Keratinocyte (primary cell): ENCODE results near the gene LRRC7.

Source experiments
- EZH2 ChIP-seq: IDR thresholded peaks from one replicate; pipeline ENCODE4 v1.6.1; 2012; ENCODE audit warnings: inconsistent platforms, mild to moderate bottlenecking, low read length, moderate library complexity
- TF ChIP-seq, protein P1 (sequence below), 3 experiments: IDR thresholded peaks in 1 of 3; conservative IDR thresholded peaks in 1 of 3; optimal IDR thresholded peaks in 1 of 3; 2 replicates in 2 of 3; 3 replicates in 1 of 3; pipeline versions ENCODE3 to v1.5.1; 2011; ENCODE audit warnings: low read length in 3 of 3, mild to moderate bottlenecking in 3 of 3, moderate library complexity in 2 of 3, control low read depth in 1 of 3, inconsistent platforms in 1 of 3; ENCODE audit not compliant: insufficient read depth in 2 of 3; ENCODE audit errors: extremely low read depth in 1 of 3

DNA sequence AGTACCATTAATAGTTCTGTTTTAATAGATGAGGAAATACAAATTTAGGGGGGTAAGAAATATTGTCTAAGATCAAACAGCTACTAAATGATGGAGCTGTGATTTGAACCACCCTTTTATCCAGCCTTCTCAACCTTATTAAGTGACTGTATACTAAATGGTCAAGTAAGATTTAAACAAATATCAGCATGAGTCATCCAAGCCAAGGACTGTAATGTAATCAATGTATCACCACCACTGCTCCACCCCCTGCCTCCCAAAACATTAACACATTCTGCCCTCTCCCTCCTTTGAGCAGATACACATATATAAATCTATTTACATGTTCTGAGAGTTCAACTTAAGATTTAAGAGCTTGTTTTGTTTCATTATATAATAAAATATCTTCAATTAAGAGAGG, 578.8 kb downstream of the LRRC7 start:
- TF ChIP-seq, protein P1, sequence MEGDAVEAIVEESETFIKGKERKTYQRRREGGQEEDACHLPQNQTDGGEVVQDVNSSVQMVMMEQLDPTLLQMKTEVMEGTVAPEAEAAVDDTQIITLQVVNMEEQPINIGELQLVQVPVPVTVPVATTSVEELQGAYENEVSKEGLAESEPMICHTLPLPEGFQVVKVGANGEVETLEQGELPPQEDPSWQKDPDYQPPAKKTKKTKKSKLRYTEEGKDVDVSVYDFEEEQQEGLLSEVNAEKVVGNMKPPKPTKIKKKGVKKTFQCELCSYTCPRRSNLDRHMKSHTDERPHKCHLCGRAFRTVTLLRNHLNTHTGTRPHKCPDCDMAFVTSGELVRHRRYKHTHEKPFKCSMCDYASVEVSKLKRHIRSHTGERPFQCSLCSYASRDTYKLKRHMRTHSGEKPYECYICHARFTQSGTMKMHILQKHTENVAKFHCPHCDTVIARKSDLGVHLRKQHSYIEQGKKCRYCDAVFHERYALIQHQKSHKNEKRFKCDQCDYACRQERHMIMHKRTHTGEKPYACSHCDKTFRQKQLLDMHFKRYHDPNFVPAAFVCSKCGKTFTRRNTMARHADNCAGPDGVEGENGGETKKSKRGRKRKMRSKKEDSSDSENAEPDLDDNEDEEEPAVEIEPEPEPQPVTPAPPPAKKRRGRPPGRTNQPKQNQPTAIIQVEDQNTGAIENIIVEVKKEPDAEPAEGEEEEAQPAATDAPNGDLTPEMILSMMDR (optimal IDR thresholded peaks at IDR 0.05 in 1 of 3, IDR thresholded peaks at IDR 0.05 in 1 of 3, conservative IDR thresholded peaks at IDR 0.05 in 1 of 3; ENCODE audit: extremely low read depth in 1 of 3, insufficient read depth in 2 of 3, low read length in 3 of 3) = no peak
- TF ChIP-seq EZH2 = no peak
